T47D (cell line): ENCODE results near the gene HAUS6.
"Not testable (repeated sequence)": the region's sequence is repeated elsewhere in the genome, so short reads cannot be mapped to it uniquely, and the experiment has no call there.

Experiments used
- DNase-seq, 2 experiments: peaks; one replicate each; pipeline versions ENCODE4 v3.0.0 to v3.0.0-alpha.2; 2011 to 2012; ENCODE audit warnings: low read depth in 1 of 2, low spot score in 1 of 2
- JUND ChIP-seq: IDR thresholded peaks from 2 replicates; pipeline ENCODE4 v1.6.1; 2012; ENCODE audit warnings: low read depth
- in situ Hi-C: cut with HindIII; loops from 2 replicates; pipeline ENCODE4 v1.10.0; 2016; ENCODE audit warnings: low sequenced_read_pairs, low pct_unique_long_range_greater_than_20kb

The HAUS6 gene

DNA sequence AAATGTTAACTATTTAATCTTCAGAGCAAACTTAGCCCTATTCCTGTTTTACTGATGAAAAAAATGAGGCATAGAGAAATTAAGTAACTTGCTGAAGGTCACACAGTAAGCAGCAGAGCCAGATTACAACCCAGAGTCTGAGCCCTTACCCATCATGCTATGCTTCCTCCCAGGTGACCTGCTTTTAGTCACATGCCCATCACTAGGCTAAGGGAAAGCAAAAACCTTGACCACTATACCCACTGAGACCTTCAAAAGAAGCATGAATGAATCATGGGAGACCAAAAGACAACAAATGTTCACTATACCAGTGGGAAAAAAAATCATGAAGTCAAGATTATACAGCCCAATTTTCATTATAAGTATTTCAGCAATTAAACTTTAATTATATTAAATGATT is 5.3 kb upstream of the HAUS6 start:
- in situ Hi-C loops, result no loop called here
- no peak for TF ChIP-seq JUND
- DNase-seq, result no peak

DNA sequence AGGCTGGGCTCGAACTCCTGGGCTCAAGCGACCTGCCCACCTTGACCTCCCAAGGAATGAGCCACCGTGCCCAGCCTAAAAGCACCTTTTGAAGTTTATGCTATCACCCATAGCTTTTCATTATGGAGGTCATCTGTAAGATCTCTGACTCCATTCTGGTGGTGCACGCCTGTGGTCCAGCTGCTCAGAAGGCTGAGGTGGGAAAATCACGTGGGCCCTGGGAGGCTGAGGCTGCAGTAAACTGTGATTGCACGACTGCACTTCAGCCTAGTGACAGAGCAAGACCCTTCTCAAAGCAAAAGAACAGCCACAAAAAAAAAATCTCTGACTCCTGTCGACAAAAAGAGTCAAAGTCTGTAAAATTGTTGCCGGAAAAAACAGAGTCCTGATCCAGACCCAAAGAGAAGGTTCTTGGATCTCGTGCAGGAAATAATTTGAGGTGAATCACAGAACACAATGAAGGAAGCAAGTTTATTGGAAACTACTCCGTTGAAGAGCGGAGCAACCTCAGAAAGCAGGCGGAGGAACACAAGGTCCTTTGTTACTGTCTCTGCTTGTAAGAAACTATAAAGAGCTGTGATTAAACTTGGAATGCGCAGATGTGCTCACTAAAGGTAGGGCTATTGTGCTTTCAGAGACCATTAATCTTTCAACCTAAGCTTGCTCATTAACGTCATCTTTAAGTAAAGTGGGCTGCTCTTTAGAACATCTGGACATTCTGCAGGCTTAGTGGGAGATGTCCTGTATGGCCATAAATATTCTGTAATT is 2.0 kb upstream of the HAUS6 start:
- DNase-seq, result no peak
- no peak for TF ChIP-seq JUND
- in situ Hi-C loops, result no loop called here

DNA sequence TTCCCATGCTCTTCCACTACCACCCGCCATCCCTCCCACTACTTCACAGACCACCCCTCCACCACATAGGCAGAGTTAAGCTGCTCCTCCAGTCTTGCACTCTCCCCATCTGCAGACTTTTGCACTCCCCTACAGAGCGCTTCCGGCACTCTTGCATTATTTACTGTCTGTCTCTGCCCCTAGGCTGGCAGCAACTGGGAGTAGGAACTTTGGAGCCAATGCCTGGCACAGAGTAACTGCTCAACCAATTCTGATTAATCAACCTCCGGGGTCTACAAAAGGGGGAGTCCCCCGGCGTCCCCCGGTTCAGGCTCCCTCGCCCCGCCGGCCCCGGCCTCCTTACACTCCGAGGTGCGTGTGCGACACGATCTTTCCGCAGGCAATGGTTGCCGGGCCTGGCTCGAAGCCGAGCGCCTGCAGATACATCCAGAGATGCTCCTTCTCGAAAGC is 498 bp downstream of the HAUS6 start:
- DNase-seq, result peak in 1 of 2 experiments; percentile 11
- in situ Hi-C loops, result no loop called here
- TF ChIP-seq JUND, result no peak

DNA sequence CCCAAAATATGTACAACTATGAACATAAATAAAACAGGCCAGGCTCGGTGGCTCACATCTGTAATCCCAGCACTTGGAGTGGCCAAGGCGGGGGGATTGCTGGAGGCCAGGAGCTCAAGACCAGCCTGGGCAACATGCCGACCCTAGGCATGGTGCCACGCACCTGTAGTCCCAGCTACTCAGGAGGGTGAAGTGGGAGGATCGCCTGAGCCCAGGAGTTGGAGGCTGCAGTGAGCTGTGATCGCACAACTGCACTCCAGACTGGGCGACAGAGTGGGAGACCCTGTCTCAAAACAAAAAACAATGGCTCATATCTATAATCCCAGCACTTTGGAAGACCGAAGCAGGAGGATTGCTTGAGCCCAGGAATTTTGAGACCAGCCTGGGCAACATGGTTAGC is 1.5 kb downstream of the HAUS6 start:
- no peak for TF ChIP-seq JUND
- in situ Hi-C loops, result no loop called here
- DNase-seq, result no peak

DNA sequence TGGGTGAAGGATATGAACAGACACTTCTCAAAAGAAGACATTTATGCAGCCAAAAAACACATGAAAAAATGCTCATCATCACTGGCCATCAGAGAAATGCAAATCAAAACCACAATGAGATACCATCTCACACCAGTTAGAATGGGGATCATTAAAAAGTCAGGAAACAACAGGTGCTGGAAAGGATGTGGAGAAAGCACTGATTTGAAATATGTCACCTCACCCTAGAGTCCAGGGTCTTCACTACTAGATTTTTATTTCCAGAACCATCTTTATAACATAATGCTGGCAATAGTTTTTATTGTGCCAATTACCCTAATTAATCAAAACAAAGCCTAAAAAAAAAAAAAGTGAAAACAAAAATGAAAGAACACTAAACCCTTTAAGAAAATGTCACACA is 5.3 kb downstream of the HAUS6 start:
- DNase-seq, in situ Hi-C loops: not testable (repeated sequence)

DNA sequence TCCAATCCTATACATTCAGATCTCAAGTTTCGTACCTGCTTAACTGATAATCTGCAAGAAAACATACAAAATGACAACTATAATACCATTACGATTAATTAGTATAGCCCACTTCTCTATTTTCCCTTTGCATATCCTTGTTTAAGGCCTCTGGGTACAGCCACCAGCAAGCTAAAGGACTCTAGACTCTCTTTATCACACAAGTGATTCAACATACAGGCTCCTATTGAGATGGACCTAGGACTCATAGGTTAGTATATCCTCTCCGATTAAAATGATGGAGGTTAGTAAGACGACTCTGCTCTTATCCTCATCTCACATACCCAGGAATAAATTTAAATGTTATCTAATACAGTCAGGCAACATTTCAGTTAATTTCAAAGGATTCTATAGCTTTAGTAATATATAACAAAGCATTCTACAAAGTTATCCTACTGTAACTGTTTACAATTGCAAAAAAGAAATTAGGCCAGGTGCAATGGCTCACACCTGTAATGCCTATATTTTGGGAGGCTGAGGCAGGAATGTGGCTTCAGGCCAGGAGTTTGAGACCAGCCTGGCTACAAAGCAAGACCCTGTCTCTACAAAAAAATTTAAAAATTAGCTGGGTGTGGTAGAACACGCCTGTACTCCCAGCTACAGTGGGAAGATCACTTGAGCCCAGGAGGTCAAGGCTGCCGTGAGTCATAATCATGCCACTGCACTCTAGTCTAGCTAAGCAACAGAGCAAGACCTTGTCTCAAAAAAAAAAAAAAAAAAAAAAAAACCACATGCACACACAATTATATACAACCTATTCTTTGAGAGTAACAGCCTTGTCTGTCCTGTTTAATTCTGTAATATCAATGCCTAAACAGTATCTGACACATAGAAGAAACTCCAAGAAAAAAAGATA is 15.4 kb downstream of the HAUS6 start:
- DNase-seq, result no peak
- in situ Hi-C loops, result no loop called here
- no peak for TF ChIP-seq JUND

DNA sequence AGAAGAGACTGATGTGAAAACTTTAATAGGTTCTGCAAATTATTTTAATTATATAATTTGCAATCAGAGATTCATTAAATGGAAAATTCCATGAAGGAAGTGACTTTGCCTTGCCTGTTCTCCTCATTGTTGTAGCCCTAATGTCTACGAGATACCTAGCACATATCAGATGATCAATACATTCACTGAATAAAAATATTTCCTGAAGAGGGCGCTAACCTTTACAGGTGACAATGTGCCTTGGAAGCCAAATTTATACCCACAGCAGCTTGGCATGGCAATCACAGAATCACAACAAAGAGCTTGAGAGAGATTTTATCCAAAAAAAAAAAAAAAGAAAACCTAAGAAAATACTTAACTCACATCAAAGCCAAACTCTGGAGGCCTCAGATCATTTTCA is 17.4 kb downstream of the HAUS6 start:
- TF ChIP-seq JUND, result no peak
- in situ Hi-C loops, result no loop called here
- DNase-seq, result peak; percentile 8 to 45

DNA sequence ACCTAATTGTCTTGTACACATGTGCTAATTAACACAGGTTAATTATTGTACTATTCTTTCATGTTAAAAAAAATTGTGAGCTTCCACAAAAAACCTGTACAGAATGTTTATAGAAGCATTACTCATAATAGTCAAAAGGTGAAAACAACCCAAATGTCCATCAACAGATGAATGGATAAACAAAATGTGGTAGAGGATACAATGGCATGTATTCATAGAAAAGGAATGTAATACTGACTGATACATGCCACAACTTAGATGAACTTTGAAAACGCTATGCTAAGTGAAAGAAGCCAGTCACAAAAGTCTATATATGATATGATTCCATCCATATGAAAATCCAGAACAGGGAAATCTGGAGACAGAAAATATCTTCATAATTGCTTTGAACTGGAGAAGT is 27.9 kb downstream of the HAUS6 start:
- in situ Hi-C loops, result no loop called here
- DNase-seq, result no peak
- no peak for TF ChIP-seq JUND

DNA sequence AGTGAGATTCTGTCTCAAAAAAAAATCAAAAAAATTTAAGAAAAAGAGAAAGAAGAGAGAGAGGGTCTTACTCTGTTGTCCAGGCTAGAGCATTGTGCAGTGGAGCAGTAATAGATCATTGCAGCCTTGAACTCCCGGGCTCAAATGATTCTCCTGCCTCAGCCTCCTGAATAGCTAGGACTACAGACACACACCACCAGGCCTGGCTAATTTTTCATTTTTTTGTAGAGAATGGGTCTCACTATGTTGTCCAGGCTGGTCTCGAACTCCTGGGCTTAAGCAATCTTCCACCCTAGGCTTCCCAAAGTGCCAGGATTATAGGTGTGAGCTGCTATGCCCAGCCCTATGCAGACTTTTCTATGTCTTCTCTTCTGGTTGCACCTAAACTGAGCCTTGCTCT is 28.5 kb downstream of the HAUS6 start:
- DNase-seq, result no peak
- in situ Hi-C loops, result no loop called here
- no peak for TF ChIP-seq JUND

DNA sequence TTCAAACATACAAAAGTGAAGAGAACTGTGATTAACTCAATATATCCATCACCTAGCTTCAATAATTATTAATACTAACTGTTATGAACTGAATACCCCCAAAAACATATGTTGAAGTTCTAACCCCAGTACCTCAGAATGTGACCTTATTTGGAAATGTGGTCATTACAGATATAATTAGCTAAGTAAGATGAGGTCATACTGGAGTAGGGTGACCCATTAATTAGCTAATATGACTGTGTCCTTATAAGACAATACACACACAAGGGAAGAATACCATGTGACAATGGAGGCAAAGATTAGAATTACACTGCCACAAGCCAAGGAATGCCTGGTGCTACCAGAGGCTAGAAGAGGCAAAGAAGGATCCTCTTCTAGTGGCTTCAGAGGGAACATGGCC is 45.7 kb downstream of the HAUS6 start:
- in situ Hi-C loops, result no loop called here
- no peak for TF ChIP-seq JUND
- DNase-seq, result no peak

DNA sequence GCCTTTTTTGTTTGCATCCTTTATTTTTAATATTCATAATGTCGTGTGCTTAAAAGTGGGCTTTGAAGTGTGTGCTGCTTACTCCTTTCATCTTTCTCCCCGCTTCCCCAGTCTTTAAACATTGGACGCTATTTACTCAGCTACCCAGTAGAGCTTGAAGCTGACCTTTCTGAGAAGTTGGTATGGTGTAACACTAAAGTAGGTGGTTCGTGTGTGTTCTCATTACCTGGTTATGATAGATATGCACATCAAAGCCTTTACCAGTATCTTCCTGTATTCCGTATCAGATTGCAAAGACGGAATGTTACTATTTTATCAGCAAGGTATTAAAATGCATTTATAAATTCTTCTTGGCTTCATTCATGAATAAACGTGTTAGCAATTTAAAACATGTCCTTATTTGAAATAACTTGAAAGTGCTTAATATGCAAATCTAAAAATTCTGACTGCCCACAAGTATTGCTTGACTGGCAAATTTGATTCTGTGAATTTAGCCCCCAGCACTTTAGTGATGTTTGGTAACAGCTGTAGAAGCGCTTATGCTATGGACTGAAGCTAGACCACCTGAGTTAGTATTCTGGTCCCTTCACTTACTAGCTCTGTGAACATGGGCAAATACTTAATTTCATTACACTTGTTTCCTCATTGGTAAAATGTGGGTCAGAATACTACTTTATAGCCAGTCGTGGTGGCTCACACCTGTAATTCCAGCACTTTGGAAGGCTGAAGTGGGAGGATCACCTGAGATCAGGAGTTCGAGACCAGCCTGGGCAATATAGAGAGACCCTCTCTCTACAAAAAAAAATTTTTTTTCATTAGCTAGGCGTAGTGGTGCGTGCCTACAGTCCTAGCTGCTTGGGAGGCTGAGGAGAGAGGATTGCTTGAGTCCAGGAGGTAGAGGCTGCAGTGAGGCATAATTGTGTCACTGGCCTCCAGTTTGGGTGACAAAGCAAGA is 51.8 kb downstream of the HAUS6 start:
- no peak for TF ChIP-seq JUND
- in situ Hi-C loops, result no loop called here
- DNase-seq, result no peak

DNA sequence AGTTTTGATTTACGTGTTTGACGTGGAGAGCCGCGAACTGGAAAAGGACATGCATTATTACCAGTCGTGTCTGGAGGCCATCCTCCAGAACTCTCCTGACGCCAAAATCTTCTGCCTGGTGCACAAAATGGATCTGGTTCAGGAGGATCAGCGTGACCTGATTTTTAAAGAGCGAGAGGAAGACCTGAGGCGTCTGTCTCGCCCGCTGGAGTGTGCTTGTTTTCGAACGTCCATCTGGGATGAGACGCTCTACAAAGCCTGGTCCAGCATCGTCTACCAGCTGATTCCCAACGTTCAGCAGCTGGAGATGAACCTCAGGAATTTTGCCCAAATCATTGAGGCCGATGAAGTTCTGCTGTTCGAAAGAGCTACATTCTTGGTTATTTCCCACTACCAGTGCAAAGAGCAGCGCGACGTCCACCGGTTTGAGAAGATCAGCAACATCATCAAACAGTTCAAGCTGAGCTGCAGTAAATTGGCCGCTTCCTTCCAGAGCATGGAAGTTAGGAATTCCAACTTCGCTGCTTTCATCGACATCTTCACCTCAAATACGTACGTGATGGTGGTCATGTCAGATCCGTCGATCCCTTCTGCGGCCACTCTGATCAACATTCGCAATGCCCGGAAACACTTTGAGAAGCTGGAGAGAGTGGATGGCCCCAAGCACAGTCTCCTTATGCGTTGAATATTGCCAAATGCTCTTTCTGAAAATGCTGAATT is 52.6 kb downstream of the HAUS6 start:
- TF ChIP-seq JUND, result no peak
- in situ Hi-C loops, result no loop called here

More for the DNA sequence above, 52.6 kb downstream of the HAUS6 start:
- no peak for DNase-seq
